T-helper 2 cell (primary cell): ENCODE results near the gene EHD1.

Source experiments
- DNase-seq, 5 experiments: peaks; one replicate each; pipeline versions ENCODE4 v3.0.0 to v3.0.0-alpha.2; 2012 to 2022

The EHD1 gene

GRCh38 chr11:64841592-64842365 is 36.6 kb downstream of the EHD1 start:
- no peak for DNase-seq

- DNase-seq = no peak
These were observed 38.3 kb downstream of the EHD1 start for GRCh38 chr11:64839887-64840782.

GRCh38 chr11:64839335-64839734 is 39.1 kb downstream of the EHD1 start:
- no peak for DNase-seq

- no peak for DNase-seq
These were observed 39.7 kb downstream of the EHD1 start for GRCh38 chr11:64838600-64839334.

- DNase-seq = no peak
These were observed 40.5 kb downstream of the EHD1 start for GRCh38 chr11:64837887-64838351.

- DNase-seq = no peak
These were observed 41.9 kb downstream of the EHD1 start for GRCh38 chr11:64836448-64837072.

GRCh38 chr11:64835616-64836447 is 42.6 kb downstream of the EHD1 start:
- DNase-seq = no peak

- DNase-seq = no peak
These were observed 43.5 kb downstream of the EHD1 start for GRCh38 chr11:64834723-64835615.

- no peak for DNase-seq
These were observed 44.2 kb downstream of the EHD1 start for GRCh38 chr11:64834031-64834722.

GRCh38 chr11:64833509-64833908 is 44.9 kb downstream of the EHD1 start:
- DNase-seq = no peak

GRCh38 chr11:64833198-64833502 is 45.3 kb downstream of the EHD1 start:
- no peak for DNase-seq

- DNase-seq = no peak
These were observed 45.8 kb downstream of the EHD1 start for GRCh38 chr11:64832467-64833197.

- DNase-seq = no peak
These were observed 47.0 kb downstream of the EHD1 start for GRCh38 chr11:64831411-64831891.

GRCh38 chr11:64829536-64830251 is 48.7 kb downstream of the EHD1 start:
- no peak for DNase-seq

- no peak for DNase-seq
These were observed 51.0 kb downstream of the EHD1 start for GRCh38 chr11:64827451-64827839.

GRCh38 chr11:64826578-64827450 is 51.6 kb downstream of the EHD1 start:
- DNase-seq = no peak

- DNase-seq = no peak
These were observed 52.4 kb downstream of the EHD1 start for GRCh38 chr11:64826062-64826461.
